Sigmoid colon (tissue), 4 donors: Measurements from ENCODE around the gene TAF10.

Source experiments
- CTCF ChIP-seq, 4 experiments: fragments of 450-650 bp in 3 of 4; fragments of 200-600 bp in 1 of 4; IDR thresholded peaks; one replicate each; pipeline ENCODE4 v1.5.1; 2016 to 2019; ENCODE audit warnings: antibody characterized with exemption in 4 of 4, mild to moderate bottlenecking in 3 of 4, moderate library complexity in 2 of 4
- EP300 ChIP-seq, 4 donors: sonication (generic); formaldehyde crosslinking; IDR thresholded peaks; one replicate each; pipeline ENCODE4 v1.6.1; 2017; ENCODE audit warnings: antibody characterized with exemption in 4 of 4
- POLR2AphosphoS5 ChIP-seq, 4 donors: sonication (generic); formaldehyde crosslinking; IDR thresholded peaks; one replicate each; pipeline ENCODE4 v1.6.1; 2017; ENCODE audit warnings: antibody characterized with exemption in 4 of 4

GRCh38 chr11:6561288-6561687, 50.7 kb downstream of the TAF10 start:
- TF ChIP-seq EP300 (IDR thresholded peaks at IDR 0.05) (no peak), CTCF (IDR thresholded peaks at IDR 0.05) (no peak), POLR2AphosphoS5 (IDR thresholded peaks at IDR 0.05) (no peak)
